Measurements from ENCODE around the gene UGT1A1.

The UGT1A1 gene

DNA sequence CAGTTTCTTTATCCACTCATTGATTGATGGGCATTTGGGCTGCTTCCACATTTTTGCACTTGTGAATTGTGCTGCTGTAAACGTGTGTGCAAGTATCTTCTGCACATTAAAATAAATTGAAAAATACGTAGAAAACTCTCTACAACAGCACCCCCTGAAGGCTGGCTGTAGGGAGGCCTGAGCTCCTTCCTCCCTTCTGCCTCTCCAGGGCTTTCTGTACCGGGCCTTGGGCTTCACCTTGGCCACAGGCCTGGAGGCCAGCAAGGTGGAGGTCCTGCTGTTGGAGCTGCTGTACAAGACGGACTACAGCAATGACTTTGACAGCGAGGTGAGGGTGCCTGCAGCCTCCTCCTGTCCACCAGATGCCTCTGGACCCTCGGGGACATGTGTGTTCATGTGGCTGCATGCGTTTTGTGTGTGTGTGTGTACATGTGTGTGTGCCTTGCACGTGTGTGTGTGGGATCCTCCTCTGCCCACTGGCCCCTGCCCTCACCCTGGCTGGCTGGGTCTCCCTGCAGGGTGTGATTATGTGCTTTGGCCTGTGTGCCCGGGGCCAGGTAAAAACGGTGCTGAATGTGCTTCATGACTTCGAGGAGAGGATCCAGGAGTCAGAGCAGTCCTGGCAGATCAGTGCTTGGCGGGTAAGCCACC lies 47.3 kb downstream of the UGT1A1 start:
- no peaks in the 10 kb centered on the region for H3K9me2 ChIP-seq (ENCODE audit: low read depth, low read length)
- H3K4me1 ChIP-seq (ENCODE audit: insufficient read depth, low read length, severe bottlenecking): no peaks in the 10 kb centered on the region
- H3K4me3 ChIP-seq (ENCODE audit: low read depth, low read length, poor library complexity, severe bottlenecking): no peak overlapping the region
- TF ChIP-seq, protein P1, sequence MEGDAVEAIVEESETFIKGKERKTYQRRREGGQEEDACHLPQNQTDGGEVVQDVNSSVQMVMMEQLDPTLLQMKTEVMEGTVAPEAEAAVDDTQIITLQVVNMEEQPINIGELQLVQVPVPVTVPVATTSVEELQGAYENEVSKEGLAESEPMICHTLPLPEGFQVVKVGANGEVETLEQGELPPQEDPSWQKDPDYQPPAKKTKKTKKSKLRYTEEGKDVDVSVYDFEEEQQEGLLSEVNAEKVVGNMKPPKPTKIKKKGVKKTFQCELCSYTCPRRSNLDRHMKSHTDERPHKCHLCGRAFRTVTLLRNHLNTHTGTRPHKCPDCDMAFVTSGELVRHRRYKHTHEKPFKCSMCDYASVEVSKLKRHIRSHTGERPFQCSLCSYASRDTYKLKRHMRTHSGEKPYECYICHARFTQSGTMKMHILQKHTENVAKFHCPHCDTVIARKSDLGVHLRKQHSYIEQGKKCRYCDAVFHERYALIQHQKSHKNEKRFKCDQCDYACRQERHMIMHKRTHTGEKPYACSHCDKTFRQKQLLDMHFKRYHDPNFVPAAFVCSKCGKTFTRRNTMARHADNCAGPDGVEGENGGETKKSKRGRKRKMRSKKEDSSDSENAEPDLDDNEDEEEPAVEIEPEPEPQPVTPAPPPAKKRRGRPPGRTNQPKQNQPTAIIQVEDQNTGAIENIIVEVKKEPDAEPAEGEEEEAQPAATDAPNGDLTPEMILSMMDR (IDR thresholded peaks at IDR 0.05; ENCODE audit: low read length): peak; percentile 5; the same call in 1 of the 2 replicates
- no peak for TF ChIP-seq EZH2 (IDR thresholded peaks at IDR 0.05; ENCODE audit: borderline replicate concordance, low read length)
- no peaks in the 10 kb centered on the region for H3K79me2 ChIP-seq (ENCODE audit: insufficient read depth, low read length)
- no peaks in the 10 kb centered on the region; the same call in 1 of the 2 replicates for H3K36me3 ChIP-seq (ENCODE audit: insufficient read depth, low read length)
- H3K27ac ChIP-seq (ENCODE audit: low read depth, low read length, poor library complexity, severe bottlenecking): no peak overlapping the region
- H3F3A ChIP-seq (ENCODE audit: insufficient read depth, low read length): no peaks in the 10 kb centered on the region
- no peaks in the 10 kb centered on the region for H4K20me1 ChIP-seq (ENCODE audit: insufficient read depth, low read length)
- H3K27me3 ChIP-seq (ENCODE audit: insufficient read depth, low read length): no peaks in the 10 kb centered on the region
- H3K4me2 ChIP-seq (ENCODE audit: low read length): no peak overlapping the region
- H3K9me3 ChIP-seq (ENCODE audit: low read length): no peaks in the 10 kb centered on the region
- no peak overlapping the region for H2AFZ ChIP-seq (ENCODE audit: low read length)
- no peak overlapping the region for H3K9ac ChIP-seq (ENCODE audit: low read length)

DNA sequence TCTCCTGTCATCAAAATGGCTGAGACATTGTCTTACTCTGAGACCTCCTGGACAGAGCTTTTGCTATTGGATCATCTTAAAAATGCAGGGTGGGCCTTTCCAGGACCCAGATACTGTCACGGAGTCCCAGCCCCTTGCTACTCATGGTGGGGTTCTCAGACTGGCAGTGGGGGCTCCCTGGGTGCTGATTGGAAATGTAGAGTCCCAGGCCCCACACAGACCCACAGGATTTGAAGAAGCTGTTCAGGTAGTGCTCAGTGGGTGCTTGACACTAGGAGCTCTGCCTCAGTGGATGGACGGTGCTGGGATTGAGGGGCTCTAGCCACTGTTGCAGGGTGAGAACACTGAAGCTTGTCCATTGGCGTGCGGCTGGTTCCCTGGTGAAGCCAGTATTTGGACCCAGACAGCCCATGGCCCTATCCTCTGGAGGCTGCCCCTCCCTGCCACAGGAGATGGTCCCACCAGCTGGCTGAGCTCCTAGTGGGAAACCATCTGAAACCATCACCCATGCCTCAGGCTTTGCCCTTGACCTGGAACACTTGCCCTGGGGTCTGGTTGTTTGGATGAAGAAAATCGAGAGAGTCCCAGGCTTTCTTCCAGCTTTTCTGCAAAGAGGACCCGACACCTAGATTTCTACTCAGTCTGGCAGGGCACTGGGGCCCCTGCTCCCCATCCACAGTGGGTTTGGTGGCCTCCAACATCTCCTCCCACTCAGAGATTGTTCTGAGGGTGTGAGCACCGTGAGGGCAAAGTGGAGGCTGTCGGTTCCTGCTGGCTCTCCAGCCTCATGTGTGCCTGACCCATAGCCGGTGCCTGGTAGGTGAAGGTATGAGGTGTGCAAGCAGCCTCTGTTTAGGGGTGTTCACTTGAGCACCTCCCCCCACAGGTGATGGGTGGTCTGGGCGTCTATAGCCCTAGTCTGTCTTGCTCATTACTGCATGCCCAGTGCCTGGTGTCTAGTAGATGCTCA lies 48.2 kb downstream of the UGT1A1 start:
- Histone ChIP-seq H3K9me2 (ENCODE audit: low read depth, low read length) (no peaks in the 10 kb centered on the region), H3F3A (ENCODE audit: insufficient read depth, low read length) (no peaks in the 10 kb centered on the region), H3K79me2 (ENCODE audit: insufficient read depth, low read length) (no peaks in the 10 kb centered on the region), H4K20me1 (ENCODE audit: insufficient read depth, low read length) (no peaks in the 10 kb centered on the region), H3K4me3 (ENCODE audit: low read depth, low read length, poor library complexity, severe bottlenecking) (no peak overlapping the region), H2AFZ (ENCODE audit: low read length) (no peak overlapping the region), H3K9ac (ENCODE audit: low read length) (no peak overlapping the region), H3K4me1 (ENCODE audit: insufficient read depth, low read length, severe bottlenecking) (no peaks in the 10 kb centered on the region), H3K36me3 (ENCODE audit: insufficient read depth, low read length) (no peaks in the 10 kb centered on the region; the same call in 1 of the 2 replicates), H3K27ac (ENCODE audit: low read depth, low read length, poor library complexity, severe bottlenecking) (no peak overlapping the region), H3K27me3 (ENCODE audit: insufficient read depth, low read length) (no peaks in the 10 kb centered on the region), H3K4me2 (ENCODE audit: low read length) (no peak overlapping the region), H3K9me3 (ENCODE audit: low read length) (no peaks in the 10 kb centered on the region)
- TF ChIP-seq EZH2 (IDR thresholded peaks at IDR 0.05; ENCODE audit: borderline replicate concordance, low read length): no peak
- TF ChIP-seq, protein P1 (IDR thresholded peaks at IDR 0.05; ENCODE audit: low read length): no peak

DNA sequence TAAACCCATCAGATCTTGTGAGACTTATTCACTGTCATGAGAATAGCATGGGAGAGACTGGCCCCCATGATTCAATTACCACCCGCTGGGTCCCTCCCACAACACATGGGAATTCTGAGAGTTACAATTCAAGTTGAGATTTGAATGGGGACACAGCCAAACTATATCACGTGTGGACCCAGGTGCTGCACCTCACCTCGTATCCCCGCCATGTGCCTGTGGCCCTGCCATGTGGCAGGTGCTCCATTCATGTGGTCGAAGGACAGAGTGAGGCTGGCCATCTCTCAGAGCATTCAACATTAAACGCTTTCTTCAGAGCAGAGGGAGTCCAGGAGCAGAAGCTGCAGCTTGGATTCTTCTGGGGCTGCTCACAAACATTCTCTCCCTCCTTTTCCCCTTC lies 50.3 kb downstream of the UGT1A1 start:
- no peak overlapping the region for H2AFZ ChIP-seq (ENCODE audit: low read length)
- no peaks in the 10 kb centered on the region for H3K9me2 ChIP-seq (ENCODE audit: low read depth, low read length)
- H3K4me1 ChIP-seq (ENCODE audit: insufficient read depth, low read length, severe bottlenecking): no peaks in the 10 kb centered on the region
- H3F3A ChIP-seq (ENCODE audit: insufficient read depth, low read length): no peaks in the 10 kb centered on the region
- TF ChIP-seq, protein P1 (IDR thresholded peaks at IDR 0.05; ENCODE audit: low read length): no peak
- TF ChIP-seq EZH2 (IDR thresholded peaks at IDR 0.05; ENCODE audit: borderline replicate concordance, low read length): no peak
- H3K36me3 ChIP-seq (ENCODE audit: insufficient read depth, low read length): no peaks in the 10 kb centered on the region; the same call in 1 of the 2 replicates
- no peak overlapping the region for H3K4me2 ChIP-seq (ENCODE audit: low read length)
- no peak overlapping the region for H3K27ac ChIP-seq (ENCODE audit: low read depth, low read length, poor library complexity, severe bottlenecking)
- no peak overlapping the region for H3K4me3 ChIP-seq (ENCODE audit: low read depth, low read length, poor library complexity, severe bottlenecking)
- no peaks in the 10 kb centered on the region for H3K27me3 ChIP-seq (ENCODE audit: insufficient read depth, low read length)
- no peaks in the 10 kb centered on the region for H4K20me1 ChIP-seq (ENCODE audit: insufficient read depth, low read length)
- no peaks in the 10 kb centered on the region for H3K9me3 ChIP-seq (ENCODE audit: low read length)
- no peak overlapping the region for H3K9ac ChIP-seq (ENCODE audit: low read length)
- no peaks in the 10 kb centered on the region for H3K79me2 ChIP-seq (ENCODE audit: insufficient read depth, low read length)
